ENCODE measurements around the gene ELP6. TPM values are rescaled to one million over a fixed set of nuclear protein-coding genes. Genes with fewer than 3 reads are reported as not detected.

The ELP6 gene
- total RNA-seq, 1 donor: 39.3 TPM

DNA sequence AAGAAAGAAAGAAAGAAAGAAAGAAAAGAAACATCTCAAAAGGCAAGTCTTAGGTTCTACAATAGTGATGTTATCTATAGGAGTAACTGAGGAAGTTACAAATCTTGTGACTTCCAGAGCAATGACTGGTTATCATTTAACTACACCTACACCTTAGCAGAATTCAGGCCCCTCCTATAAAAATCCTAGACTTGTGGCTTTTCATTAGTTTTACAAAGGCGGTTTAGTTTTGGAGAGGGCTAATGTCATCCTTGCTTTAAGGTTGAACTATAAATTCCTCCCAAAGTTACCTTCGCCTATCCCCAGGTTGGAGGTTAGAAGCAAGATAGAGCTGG lies 33.7 kb downstream of the ELP6 start:
- DNase-seq (ENCODE audit: low read depth): no peak
- no peak overlapping the region for H3K4me3 ChIP-seq (ENCODE audit: low read depth, low read length)
- TF ChIP-seq, protein P1, sequence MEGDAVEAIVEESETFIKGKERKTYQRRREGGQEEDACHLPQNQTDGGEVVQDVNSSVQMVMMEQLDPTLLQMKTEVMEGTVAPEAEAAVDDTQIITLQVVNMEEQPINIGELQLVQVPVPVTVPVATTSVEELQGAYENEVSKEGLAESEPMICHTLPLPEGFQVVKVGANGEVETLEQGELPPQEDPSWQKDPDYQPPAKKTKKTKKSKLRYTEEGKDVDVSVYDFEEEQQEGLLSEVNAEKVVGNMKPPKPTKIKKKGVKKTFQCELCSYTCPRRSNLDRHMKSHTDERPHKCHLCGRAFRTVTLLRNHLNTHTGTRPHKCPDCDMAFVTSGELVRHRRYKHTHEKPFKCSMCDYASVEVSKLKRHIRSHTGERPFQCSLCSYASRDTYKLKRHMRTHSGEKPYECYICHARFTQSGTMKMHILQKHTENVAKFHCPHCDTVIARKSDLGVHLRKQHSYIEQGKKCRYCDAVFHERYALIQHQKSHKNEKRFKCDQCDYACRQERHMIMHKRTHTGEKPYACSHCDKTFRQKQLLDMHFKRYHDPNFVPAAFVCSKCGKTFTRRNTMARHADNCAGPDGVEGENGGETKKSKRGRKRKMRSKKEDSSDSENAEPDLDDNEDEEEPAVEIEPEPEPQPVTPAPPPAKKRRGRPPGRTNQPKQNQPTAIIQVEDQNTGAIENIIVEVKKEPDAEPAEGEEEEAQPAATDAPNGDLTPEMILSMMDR (IDR thresholded peaks at IDR 0.05; ENCODE audit: insufficient read depth, low read depth, low read length): no peak

DNA sequence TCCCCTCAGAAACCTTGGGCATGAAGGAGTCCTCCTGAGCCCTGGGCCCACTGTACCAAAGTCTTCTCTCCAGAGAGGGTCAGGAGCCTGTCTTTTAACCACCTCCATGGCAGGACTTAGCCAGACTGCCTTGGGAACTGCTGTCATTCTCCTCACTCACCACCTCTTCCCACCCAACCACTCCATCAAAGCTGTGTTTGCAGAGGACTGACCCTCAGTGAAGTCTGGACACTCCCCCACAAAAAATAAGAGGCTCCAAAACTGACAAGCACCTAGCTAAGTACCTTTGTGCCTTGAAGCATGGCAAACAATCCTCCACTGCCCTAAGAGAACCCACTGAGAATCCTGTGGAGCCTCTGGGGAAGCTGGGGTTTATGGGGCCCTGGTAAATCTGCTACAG lies 35.5 kb downstream of the ELP6 start:
- DNase-seq (ENCODE audit: low read depth): no peak
- no peak overlapping the region for H3K4me3 ChIP-seq (ENCODE audit: low read depth, low read length)
- TF ChIP-seq, protein P1 (IDR thresholded peaks at IDR 0.05; ENCODE audit: insufficient read depth, low read depth, low read length): no peak

DNA sequence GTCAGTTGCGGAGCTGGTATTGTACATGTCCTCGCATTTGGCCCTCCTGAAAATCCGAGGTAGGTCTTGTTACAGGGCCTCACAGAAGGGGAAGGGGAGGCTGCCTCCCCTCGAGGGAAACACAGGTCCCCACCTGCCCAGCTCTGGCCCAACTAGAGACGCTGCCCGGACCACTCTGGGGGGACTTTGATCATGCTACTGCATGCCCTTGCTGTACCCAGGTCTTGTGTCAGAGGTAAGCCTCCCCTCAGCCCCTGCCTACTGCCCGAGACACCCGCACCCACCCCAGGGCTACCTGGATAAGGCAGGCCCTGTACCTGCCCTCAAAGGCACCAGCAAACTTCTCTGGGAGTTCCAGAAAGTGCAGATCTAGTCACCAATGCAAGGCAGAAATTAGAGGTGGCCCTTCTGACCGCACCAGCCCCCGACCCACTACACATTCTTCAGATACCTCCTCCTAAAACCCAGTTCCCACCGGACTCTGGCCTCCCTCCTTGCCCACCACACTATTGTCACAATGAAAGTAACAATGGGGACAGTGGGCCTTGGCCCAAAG lies 36.8 kb downstream of the ELP6 start:
- no peak for DNase-seq (ENCODE audit: low read depth)
- TF ChIP-seq, protein P1 (IDR thresholded peaks at IDR 0.05; ENCODE audit: insufficient read depth, low read depth, low read length): no peak
- no peak overlapping the region for H3K4me3 ChIP-seq (ENCODE audit: low read depth, low read length)

DNA sequence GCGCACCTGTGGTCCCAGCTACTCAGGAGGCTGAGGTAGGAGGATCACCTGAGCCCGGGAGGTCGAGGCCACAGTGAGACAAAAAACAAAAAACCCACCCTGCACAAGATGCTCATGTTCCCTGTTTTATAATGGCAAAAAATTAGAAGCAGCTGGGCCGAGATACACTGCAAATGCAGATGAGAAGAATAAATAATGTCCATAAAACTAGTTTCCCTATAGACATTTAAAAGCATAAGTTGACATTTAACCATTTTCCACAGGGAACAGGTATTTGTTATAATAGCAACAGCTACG lies 37.2 kb downstream of the ELP6 start:
- DNase-seq (ENCODE audit: low read depth): no peak
- H3K4me3 ChIP-seq (ENCODE audit: low read depth, low read length): peak overlapping the region; percentile 74
- TF ChIP-seq, protein P1 (IDR thresholded peaks at IDR 0.05; ENCODE audit: insufficient read depth, low read depth, low read length): no peak

DNA sequence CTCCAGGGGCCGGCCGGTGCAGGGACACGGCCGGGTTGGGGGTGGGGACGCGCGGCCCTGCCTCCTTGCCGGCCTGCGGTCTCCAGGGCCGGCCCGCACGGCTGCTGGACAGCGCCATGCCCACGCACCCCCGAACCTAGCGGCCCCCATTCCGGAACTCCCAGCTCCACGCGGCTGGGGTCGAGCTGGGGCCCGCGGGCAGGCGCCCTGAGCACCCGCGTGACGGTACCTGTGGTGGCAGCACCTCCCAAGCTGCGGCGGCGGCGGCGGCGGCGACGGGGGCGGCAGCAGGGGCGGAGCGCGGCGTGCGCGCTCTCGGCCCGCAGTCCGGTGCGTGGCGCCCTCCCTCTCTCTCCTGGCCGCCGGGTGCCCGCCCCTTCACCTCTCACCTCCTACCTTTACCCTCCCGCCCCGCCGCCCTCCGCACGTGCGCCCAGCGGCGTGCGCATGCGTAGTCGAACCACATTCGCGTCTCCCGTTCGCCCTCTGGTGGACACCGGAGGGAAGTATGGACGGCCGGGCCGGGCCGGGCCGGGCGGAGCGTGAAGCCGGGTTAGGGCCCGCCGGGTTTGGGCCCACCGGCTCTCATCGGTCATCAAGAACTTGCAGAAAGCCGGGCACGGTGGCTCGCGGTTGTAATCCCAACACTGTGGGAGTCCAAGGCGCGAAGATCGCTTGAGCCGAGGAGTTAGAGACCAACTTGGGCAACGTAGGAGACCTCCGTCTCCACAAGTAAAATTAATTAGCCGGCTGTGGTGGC lies 37.8 kb downstream of the ELP6 start, which contains the start of gene SCAP:
Gene SCAP (minus strand): TSS at position 372 of the 760 bp plus-strand sequence. CDS start 32,948 bp downstream, outside the sequence.
- DNase-seq (ENCODE audit: low read depth): peak; percentile 87
- peak within 1 kb of the TSS; percentile 74 for H3K4me3 ChIP-seq (ENCODE audit: low read depth, low read length)
- TF ChIP-seq, protein P1 (IDR thresholded peaks at IDR 0.05; ENCODE audit: insufficient read depth, low read depth, low read length): peak; percentile 81

DNA sequence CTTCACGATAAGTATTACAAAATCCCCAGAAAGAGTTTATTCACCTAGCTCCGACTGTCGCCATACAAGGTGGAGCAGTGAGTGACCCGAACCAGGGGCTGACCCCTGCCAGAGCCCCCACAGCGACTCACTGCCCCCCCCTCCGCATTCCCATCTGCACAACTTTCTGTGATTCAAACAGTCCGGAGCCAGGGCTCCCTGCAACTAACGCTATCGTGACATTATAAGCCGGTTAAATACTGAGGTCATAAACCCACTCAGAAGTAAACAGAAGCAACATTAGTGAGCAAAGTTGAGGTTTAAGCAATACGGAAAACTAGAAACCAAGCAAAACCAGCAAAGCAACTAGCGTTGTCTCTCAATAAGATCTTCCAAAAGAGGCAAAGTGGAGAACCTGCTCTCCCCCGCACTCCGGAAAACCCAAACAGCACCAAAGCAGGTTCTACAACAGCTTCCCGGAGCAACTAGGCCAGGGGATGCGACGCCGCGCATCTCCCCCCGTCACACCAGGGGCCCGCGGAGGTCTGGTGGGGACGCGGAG lies 38.4 kb downstream of the ELP6 start:
- TF ChIP-seq, protein P1 (IDR thresholded peaks at IDR 0.05; ENCODE audit: insufficient read depth, low read depth, low read length): no peak
- peak; percentile 69 for DNase-seq (ENCODE audit: low read depth)
- peak overlapping the region; percentile 74 for H3K4me3 ChIP-seq (ENCODE audit: low read depth, low read length)

All from fibroblast of villous mesenchyme (primary cell).